K562 (cell line): ENCODE measurements around the gene RNU6-1. TPM values are rescaled to one million over a fixed set of nuclear protein-coding genes. Genes with fewer than 3 reads are reported as not detected.

Experiments used
- CBFB ChIP-seq: sonication (generic); formaldehyde crosslinking; IDR thresholded peaks from 2 replicates; pipeline ENCODE4 v1.4.0; 2020; ENCODE audit warnings: mild to moderate bottlenecking, missing genetic modification reagents
- E2F1 ChIP-seq: sonication (generic); formaldehyde crosslinking; IDR thresholded peaks from 2 replicates; pipeline ENCODE4 v1.8.1; 2023; ENCODE audit warnings: mild to moderate bottlenecking, missing genetic modification reagents, moderate library complexity
- GABPB1 ChIP-seq: sonication (generic); formaldehyde crosslinking; IDR thresholded peaks from 2 replicates; pipeline ENCODE4 v1.8.0; 2022; ENCODE audit warnings: mild to moderate bottlenecking, missing genetic modification reagents
- GTF2F1 ChIP-seq: IDR thresholded peaks from 2 replicates; pipeline ENCODE4 v1.6.1; 2011; ENCODE audit warnings: low read depth, low read length, improper control_type of control experiment
- HDAC8 ChIP-seq: fragments of 450-650 bp; IDR thresholded peaks from 2 replicates; pipeline ENCODE4 v1.6.1; 2016; ENCODE audit warnings: mild to moderate bottlenecking, missing genetic modification characterization, moderate library complexity, missing compliant biosample characterization
- HSF4 ChIP-seq: fragments of 250-450 bp; sonication (Bioruptor Pico); IDR thresholded peaks from 2 replicates; pipeline ENCODE4 v2.1.2; 2022; ENCODE audit warnings: mild to moderate bottlenecking, moderate library complexity, borderline replicate concordance
- MLLT1 ChIP-seq, 2 experiments: fragments of 450-650 bp; IDR thresholded peaks; 2 replicates each; pipeline ENCODE4 v1.6.1; 2016
- MTA2 ChIP-seq: fragments of 450-650 bp; IDR thresholded peaks from 2 replicates; pipeline ENCODE4 v1.6.1; 2016; ENCODE audit warnings: low read depth
- NFE2 ChIP-seq: IDR thresholded peaks from 2 replicates; pipeline ENCODE4 v1.6.1; 2014; ENCODE audit warnings: antibody characterized with exemption, low read depth
- POLR3G ChIP-seq: IDR thresholded peaks from 2 replicates; pipeline ENCODE4 v1.6.1; 2011; ENCODE audit not compliant: insufficient read length, insufficient replicate concordance; ENCODE audit errors: extremely low read depth
- PRPF4 ChIP-seq: fragments of 200-400 bp; formaldehyde crosslinking; IDR thresholded peaks from one replicate; pipeline ENCODE4 v1.6.1; 2017; ENCODE audit warnings: low read length, low read depth, mild to moderate bottlenecking; ENCODE audit not compliant: insufficient read depth, poor library complexity, severe bottlenecking
- RBM17 ChIP-seq: fragments of 200-400 bp; formaldehyde crosslinking; IDR thresholded peaks from 2 replicates; pipeline ENCODE4 v1.6.1; 2017; ENCODE audit warnings: low read depth, mild to moderate bottlenecking, low read length, borderline replicate concordance
- REST ChIP-seq, 2 experiments: fragments of 450-650 bp; formaldehyde crosslinking in 1 of 2; IDR thresholded peaks; 2 replicates each; pipeline versions ENCODE4 v1.4.0 to v1.6.1; 2014 to 2020; ENCODE audit warnings: mild to moderate bottlenecking in 2 of 2, borderline replicate concordance in 1 of 2, low read depth in 1 of 2
- ZFP1 ChIP-seq: fragments of 450-650 bp; formaldehyde crosslinking; IDR thresholded peaks from 2 replicates; pipeline ENCODE4 v1.4.0; 2020; ENCODE audit warnings: mild to moderate bottlenecking, mixed read lengths
- ZNF232 ChIP-seq: sonication (generic); formaldehyde crosslinking; IDR thresholded peaks from 2 replicates; pipeline ENCODE4 v1.8.0; 2022; ENCODE audit warnings: mild to moderate bottlenecking, missing genetic modification reagents
- polyA plus RNA-seq, 8 experiments: library from polyadenylated mRNA; depleted of rRNA in 4 of 8; stranded (reverse) in 5 of 8; unstranded in 3 of 8; fragments of >200 nt; fragmentation: Nextera tagmentation in 2 of 8; fragmentation: Illumina TruSeq in 1 of 8; extraction: Ambion mirVana in 2 of 8; extraction: Trizol in 1 of 8; gene quantifications; 2 replicates each; pipeline versions ENCODE4 v1.2.1 to v1.2.3, GENCODE V29; 2011 to 2014; ENCODE audit warnings: inconsistent platforms in 1 of 8, missing spikeins in 1 of 8
- total RNA-seq, 7 experiments: library from RNA; depleted of rRNA in 6 of 7; stranded (reverse); fragments of >200 nt in 6 of 7; fragmentation: Illumina TruSeq in 2 of 7; extraction: Trizol in 2 of 7; gene quantifications; 2 replicates each; pipeline versions ENCODE4 v1.2.1 to v1.2.3, GENCODE V29; 2011 to 2021; ENCODE audit warnings: low replicate concordance in 1 of 7

Gene RNU6-1
- total and polyA plus RNA-seq, 9 of the 15 experiments (the other 6 are each of a cell fraction or from before 2014, with no cell fraction given), result not detected

- TF ChIP-seq NFE2 (no peak), MLLT1 (IDR thresholded peaks at IDR 0.05) (0 out of 4 replicates have a peak, but pooled peaks of 1 of the 2 experiments have one; percentile 66), REST (IDR thresholded peaks at IDR 0.05; ENCODE audit: borderline replicate concordance) (peak; percentile 96), REST (CRISPR knock-in tag; IDR thresholded peaks at IDR 0.05; ENCODE audit: low read depth) (0 out of 2 replicates have a peak, but pooled peaks have one; percentile 53), CBFB (CRISPR knock-in tag) (0 out of 2 replicates have a peak, but pooled peaks have one; percentile 37), PRPF4 (no peak), POLR3G (no peak), ZNF232 (peak; percentile 48; the same call in 1 of the 2 replicates), MTA2 (no peak), ZFP1 (CRISPR knock-in tag) (no peak), HSF4 (no peak), HDAC8 (tag) (0 out of 2 replicates have a peak, but pooled peaks have one; percentile 43), E2F1 (CRISPR knock-in tag) (no peak), GTF2F1 (no peak), GABPB1 (no peak; the same call in 1 of the 2 replicates), RBM17 (no peak)
These were observed 23.7 kb upstream of the RNU6-1 start (continued) for GRCh38 chr15:67863442-67863987.
